OCI-LY1 (cell line): ENCODE results near the gene TRPC4.

Source experiments
- H2AFZ ChIP-seq: fragments of 200-600 bp; sonication (generic), shearing (Covaris generic); 2 replicates; pipeline ENCODE4 v1.6.0; 2014; ENCODE audit warnings: antibody characterized with exemption, mild to moderate bottlenecking, low read length
- H3F3A ChIP-seq: fragments of 200-600 bp; sonication (generic), shearing (Covaris generic); 2 replicates; pipeline ENCODE4 v1.6.0; 2014; ENCODE audit warnings: mild to moderate bottlenecking, antibody characterized with exemption, low read length, moderate library complexity; ENCODE audit not compliant: insufficient read depth
- H3K27ac ChIP-seq: fragments of 200-600 bp; sonication (generic); 2 replicates; pipeline ENCODE4 v1.5.1; 2014; ENCODE audit warnings: low read length, mixed run types, mild to moderate bottlenecking, low read depth; ENCODE audit not compliant: poor library complexity, severe bottlenecking
- H3K27me3 ChIP-seq: fragments of 200-600 bp; sonication (generic); 2 replicates; pipeline ENCODE4 v1.6.0; 2014; ENCODE audit warnings: antibody characterized with exemption, mild to moderate bottlenecking, low read length, moderate library complexity; ENCODE audit not compliant: insufficient read depth
- H3K36me3 ChIP-seq: fragments of 200-600 bp; sonication (generic); 2 replicates; pipeline ENCODE4 v1.6.1; 2014; ENCODE audit warnings: mild to moderate bottlenecking, antibody characterized with exemption, low read length, moderate library complexity, mixed read lengths; ENCODE audit not compliant: insufficient read depth
- H3K4me1 ChIP-seq: fragments of 200-600 bp; sonication (generic); 2 replicates; pipeline ENCODE4 v1.5.1; 2014; ENCODE audit warnings: mild to moderate bottlenecking, low read length, moderate library complexity; ENCODE audit not compliant: insufficient read depth, severe bottlenecking
- H3K4me2 ChIP-seq: fragments of 200-600 bp; sonication (generic), shearing (Covaris generic); 2 replicates; pipeline ENCODE4 v1.6.1; 2014; ENCODE audit warnings: low read length
- H3K4me3 ChIP-seq: fragments of 200-600 bp; sonication (generic); 2 replicates; pipeline ENCODE4 v1.5.1; 2014; ENCODE audit warnings: low read length, low read depth, mild to moderate bottlenecking, mixed read lengths; ENCODE audit not compliant: poor library complexity, severe bottlenecking
- H3K79me2 ChIP-seq: fragments of 200-600 bp; shearing (Covaris generic); 2 replicates; pipeline ENCODE4 v1.6.1; 2016; ENCODE audit warnings: mixed run types, low read length, mixed read lengths; ENCODE audit not compliant: insufficient read depth
- H3K9ac ChIP-seq: fragments of 200-600 bp; sonication (generic), shearing (Covaris generic); 2 replicates; pipeline ENCODE4 v1.6.1; 2014; ENCODE audit warnings: mild to moderate bottlenecking, low read length, mixed read lengths
- H3K9me2 ChIP-seq: fragments of 200-600 bp; sonication (generic), shearing (Covaris generic); 2 replicates; pipeline ENCODE4 v1.6.1; 2014; ENCODE audit warnings: low read depth, mild to moderate bottlenecking, low read length, mixed read lengths
- H3K9me3 ChIP-seq: fragments of 200-600 bp; shearing (Covaris generic); 2 replicates; pipeline ENCODE4 v1.6.1; 2014; ENCODE audit warnings: low read length, mixed read lengths
- H4K20me1 ChIP-seq: fragments of 200-600 bp; sonication (generic), shearing (Covaris generic); 2 replicates; pipeline ENCODE4 v1.6.0; 2016; ENCODE audit warnings: mild to moderate bottlenecking, low read length; ENCODE audit not compliant: insufficient read depth
- CTCF ChIP-seq: fragments of 200-600 bp; sonication (generic), shearing (Covaris generic); IDR thresholded peaks from 2 replicates; pipeline ENCODE4 v1.5.1; 2017; ENCODE audit warnings: mild to moderate bottlenecking, antibody characterized with exemption, low read length, moderate library complexity, mixed read lengths
- EZH2 ChIP-seq: fragments of 200-600 bp; sonication (generic), shearing (Covaris generic); IDR thresholded peaks from 2 replicates; pipeline ENCODE4 v1.8.0; 2017; ENCODE audit warnings: borderline replicate concordance, mixed run types, mild to moderate bottlenecking, antibody characterized with exemption, low read length, moderate library complexity, mixed read lengths

Gene TRPC4

GRCh38 chr13:37679043-37679442 is 190.5 kb downstream of the TRPC4 start:
- H3K79me2 ChIP-seq, result no peaks in the 10 kb centered on the region
- H3K9ac ChIP-seq, result no peak overlapping the region
- H3K9me2 ChIP-seq, result no peaks in the 10 kb centered on the region
- H3K4me1 ChIP-seq, result no peaks in the 10 kb centered on the region
- no peak overlapping the region for H3K4me3 ChIP-seq
- H3K9me3 ChIP-seq, result no peaks in the 10 kb centered on the region
- H2AFZ ChIP-seq, result no peak overlapping the region
- no peaks in the 10 kb centered on the region for H3K27me3 ChIP-seq
- H3F3A ChIP-seq, result no peaks in the 10 kb centered on the region
- no peak overlapping the region for H3K4me2 ChIP-seq
- H4K20me1 ChIP-seq, result no peaks in the 10 kb centered on the region
- no peak overlapping the region for H3K27ac ChIP-seq
- no peaks in the 10 kb centered on the region for H3K36me3 ChIP-seq
- TF ChIP-seq EZH2 (no peak), CTCF (no peak)

- no peak for TF ChIP-seq EZH2
- no peak overlapping the region for H2AFZ ChIP-seq
- no peak overlapping the region for H3K27ac ChIP-seq
- no peak overlapping the region for H3K9ac ChIP-seq
- no peaks in the 10 kb centered on the region for H4K20me1 ChIP-seq
- H3K4me2 ChIP-seq, result no peak overlapping the region
- H3K79me2 ChIP-seq, result no peaks in the 10 kb centered on the region
- H3F3A ChIP-seq, result no peaks in the 10 kb centered on the region
- no peaks in the 10 kb centered on the region for H3K27me3 ChIP-seq
- H3K9me2 ChIP-seq, result no peaks in the 10 kb centered on the region
- H3K9me3 ChIP-seq, result no peaks in the 10 kb centered on the region
- H3K36me3 ChIP-seq, result no peaks in the 10 kb centered on the region
- H3K4me3 ChIP-seq, result no peak overlapping the region
- H3K4me1 ChIP-seq, result no peaks in the 10 kb centered on the region
Measured at GRCh38 chr13:37669845-37670244, 199.7 kb downstream of the TRPC4 start.

GRCh38 chr13:37667702-37668101 is 201.9 kb downstream of the TRPC4 start:
- no peaks in the 10 kb centered on the region for H3K9me2 ChIP-seq
- H3K9ac ChIP-seq, result no peak overlapping the region
- no peaks in the 10 kb centered on the region for H3K4me1 ChIP-seq
- H3K9me3 ChIP-seq, result no peaks in the 10 kb centered on the region
- no peak overlapping the region for H2AFZ ChIP-seq
- no peak overlapping the region for H3K4me3 ChIP-seq
- H4K20me1 ChIP-seq, result no peaks in the 10 kb centered on the region
- no peak overlapping the region for H3K4me2 ChIP-seq
- H3K79me2 ChIP-seq, result no peaks in the 10 kb centered on the region
- no peak overlapping the region for H3K27ac ChIP-seq
- no peaks in the 10 kb centered on the region for H3K36me3 ChIP-seq
- no peaks in the 10 kb centered on the region for H3K27me3 ChIP-seq
- TF ChIP-seq CTCF (no peak), EZH2 (no peak)
- no peaks in the 10 kb centered on the region for H3F3A ChIP-seq

- Histone ChIP-seq H3K9me2 (no peaks in the 10 kb centered on the region), H3K4me3 (no peak overlapping the region), H4K20me1 (no peaks in the 10 kb centered on the region), H3K4me2 (no peak overlapping the region), H2AFZ (no peak overlapping the region), H3K9ac (no peak overlapping the region), H3K9me3 (no peaks in the 10 kb centered on the region), H3K79me2 (no peaks in the 10 kb centered on the region), H3K27ac (no peak overlapping the region), H3K27me3 (no peaks in the 10 kb centered on the region), H3K4me1 (no peaks in the 10 kb centered on the region), H3F3A (no peaks in the 10 kb centered on the region), H3K36me3 (no peaks in the 10 kb centered on the region)
- no peak for TF ChIP-seq EZH2
- TF ChIP-seq CTCF, result no peak
Measured at GRCh38 chr13:37666036-37666435, 203.5 kb downstream of the TRPC4 start.
